HepG2 (cell line): ENCODE data around the gene MPO. TPM values are rescaled to one million over a fixed set of nuclear protein-coding genes. Genes with fewer than 3 reads are reported as not detected.

Source experiments
- ATAC-seq: fragments of 200-7000 bp; cut with Tn5 transposase; 3 replicates; pipeline ENCODE4 v1.9.1; 2020; ENCODE audit warnings: mild to moderate bottlenecking, moderate library complexity
- BruUV-seq: library from RNA; stranded (reverse); fragments of 400-500 nt; replicated peaks from 2 replicates; lab custom pipeline; 2021; lab: Mats Ljungman, UMichigan
- CTCF ChIA-PET: fragments of 300-600 bp; formaldehyde crosslinking; extraction: SDS; loops from one replicate; lab custom pipeline; 2021; ENCODE audit warnings: low total read pairs, inconsistent platforms, low intra/inter-chr PET ratio; lab: Yijun Ruan, JAX
- POLR2A ChIA-PET: fragments of 350-600 bp; sonication (Branson Sonifier 250); formaldehyde crosslinking; loops from one replicate; lab custom pipeline; 2020; ENCODE audit warnings: antibody characterized with exemption, inconsistent platforms; lab: Yijun Ruan, JAX
- DNase-seq: peaks from one replicate; pipeline ENCODE4 v3.0.0-alpha.2; 2015; ENCODE audit warnings: low spot score
- FAIRE-seq: peaks from 3 replicates; lab custom pipeline; 2011; peaks lifted over from hg19 to GRCh38; lab: Jason Lieb, UNC
- H2AFZ ChIP-seq: one replicate; pipeline ENCODE4 v1.6.1; 2011; ENCODE audit warnings: low read length, inconsistent platforms
- H3K27ac ChIP-seq: fragments of 300-600 bp; 3 replicates; pipeline ENCODE4 v1.8.0; 2011; ENCODE audit warnings: mixed run types, mild to moderate bottlenecking, mixed read lengths, low read length, inconsistent platforms; ENCODE audit not compliant: insufficient read depth; ENCODE audit errors: extremely low read length
- H3K27me3 ChIP-seq, 2 experiments: fragments of 200-600 bp in 1 of 2; 2 replicates in 1 of 2; 3 replicates in 1 of 2; pipeline versions ENCODE4 v1.6.0 to v1.8.0; 2011; ENCODE audit warnings: low read length in 2 of 2, mild to moderate bottlenecking in 2 of 2, moderate library complexity in 2 of 2, inconsistent platforms in 1 of 2; ENCODE audit not compliant: insufficient read depth in 2 of 2, control insufficient read depth in 1 of 2
- H3K36me3 ChIP-seq, 2 experiments: fragments of 200-600 bp in 1 of 2; replicated peaks in 1 of 2; 2 replicates in 1 of 2; 3 replicates in 1 of 2; pipeline versions ENCODE4 v1.5.1 to v1.8.0; 2011; ENCODE audit warnings: low read length in 2 of 2, inconsistent platforms in 1 of 2; ENCODE audit not compliant: insufficient read depth in 2 of 2, control insufficient read depth in 1 of 2
- H3K4me1 ChIP-seq: 2 replicates; pipeline ENCODE4 v1.5.1; 2012; ENCODE audit warnings: low read length, inconsistent platforms; ENCODE audit not compliant: insufficient read depth
- H3K4me2 ChIP-seq: 2 replicates; pipeline ENCODE4 v1.6.0; 2011; ENCODE audit warnings: low read depth, low read length, inconsistent platforms
- H3K4me3 ChIP-seq, 3 experiments: fragments of 200-600 bp in 1 of 3; sonication (generic), shearing (Covaris generic) in 1 of 3; replicated peaks in 1 of 3; 2 replicates each; pipeline ENCODE4 v1.5.1; 2011 to 2016; ENCODE audit warnings: low read length in 3 of 3, inconsistent platforms in 2 of 3, low read depth in 2 of 3, mild to moderate bottlenecking in 2 of 3, control low read depth in 1 of 3, mixed read lengths in 1 of 3; ENCODE audit not compliant: insufficient read depth in 1 of 3
- H3K79me2 ChIP-seq: one replicate; pipeline ENCODE4 v1.6.1; 2011; ENCODE audit warnings: low read length, inconsistent platforms; ENCODE audit not compliant: insufficient read depth
- H3K9ac ChIP-seq: 2 replicates; pipeline ENCODE4 v1.6.0; 2011; ENCODE audit warnings: mild to moderate bottlenecking, low read depth, low read length, inconsistent platforms; ENCODE audit not compliant: insufficient read depth
- H3K9me3 ChIP-seq: 2 replicates; pipeline ENCODE4 v1.5.1; 2012; ENCODE audit warnings: mild to moderate bottlenecking, low read length
- H4K20me1 ChIP-seq: 2 replicates; pipeline ENCODE4 v1.6.0; 2011; ENCODE audit warnings: inconsistent platforms, mild to moderate bottlenecking, low read length, moderate library complexity; ENCODE audit not compliant: insufficient read depth
- CBX2 ChIP-seq, 2 experiments: fragments of 200-600 bp in 1 of 2; sonication (generic); formaldehyde crosslinking in 1 of 2; IDR thresholded peaks; 2 replicates each; pipeline versions ENCODE4 v1.7.0 to v1.8.1; 2018 to 2022; ENCODE audit warnings: low read depth in 2 of 2, low read length in 1 of 2, mild to moderate bottlenecking in 1 of 2, missing genetic modification reagents in 1 of 2
- CCAR2 ChIP-seq: fragments of 200-400 bp; formaldehyde crosslinking; optimal IDR thresholded peaks from 2 replicates; pipeline ENCODE3; 2018; ENCODE audit warnings: low read depth, mild to moderate bottlenecking, low read length, moderate library complexity
- FIP1L1 ChIP-seq: fragments of 200-400 bp; formaldehyde crosslinking; IDR thresholded peaks from 2 replicates; pipeline ENCODE4 v1.6.1; 2018; ENCODE audit warnings: low read depth, mild to moderate bottlenecking, low read length, moderate library complexity, borderline replicate concordance; ENCODE audit not compliant: insufficient read depth
- GLMP ChIP-seq: sonication (generic); formaldehyde crosslinking; IDR thresholded peaks from 2 replicates; pipeline ENCODE4 v1.9.0; 2021; ENCODE audit warnings: missing genetic modification reagents, mild to moderate bottlenecking, borderline replicate concordance
- HMGXB4 ChIP-seq, 2 experiments: sonication (generic) in 1 of 2; formaldehyde crosslinking in 1 of 2; IDR thresholded peaks; 2 replicates each; pipeline versions ENCODE4 v1.4.0 to v1.6.1; 2018 to 2020; ENCODE audit warnings: missing genetic modification reagents in 2 of 2, borderline replicate concordance in 1 of 2, low read depth in 1 of 2, mild to moderate bottlenecking in 1 of 2, missing biosample characterization in 1 of 2
- ISL2 ChIP-seq: sonication (generic); formaldehyde crosslinking; IDR thresholded peaks from 2 replicates; pipeline ENCODE4 v1.5.0; 2020; ENCODE audit warnings: missing genetic modification reagents
- JUND ChIP-seq: sonication (generic); formaldehyde crosslinking; IDR thresholded peaks from 2 replicates; pipeline ENCODE4 v1.8.0; 2022; ENCODE audit warnings: mild to moderate bottlenecking, missing genetic modification reagents
- NCOR1 ChIP-seq: fragments of 200-600 bp; sonication (generic); IDR thresholded peaks from 2 replicates; pipeline ENCODE4 v1.7.0; 2017; ENCODE audit warnings: antibody characterized with exemption, low read length, borderline replicate concordance
- NR0B2 ChIP-seq: sonication (generic); formaldehyde crosslinking; IDR thresholded peaks from 2 replicates; pipeline ENCODE4 v1.4.0; 2020; ENCODE audit warnings: mild to moderate bottlenecking, missing genetic modification reagents
- SP140L ChIP-seq: sonication (generic); formaldehyde crosslinking; IDR thresholded peaks from 2 replicates; pipeline ENCODE4 v1.4.0; 2020; ENCODE audit warnings: missing genetic modification reagents, borderline replicate concordance
- ZFP36 ChIP-seq: fragments of 150-350 bp; IDR thresholded peaks from 2 replicates; pipeline ENCODE4 v1.6.1; 2018; ENCODE audit warnings: borderline replicate concordance, low read length, low read depth; ENCODE audit not compliant: partially characterized antibody
- ZFP37 ChIP-seq: sonication (generic); formaldehyde crosslinking; IDR thresholded peaks from 2 replicates; pipeline ENCODE4 v1.4.0; 2020; ENCODE audit warnings: missing genetic modification reagents, borderline replicate concordance
- ZNF274 ChIP-seq: sonication (generic); formaldehyde crosslinking; IDR thresholded peaks from 2 replicates; pipeline ENCODE4 v1.5.1; 2020; ENCODE audit warnings: mild to moderate bottlenecking, missing genetic modification reagents
- ZNF530 ChIP-seq: sonication (generic); formaldehyde crosslinking; IDR thresholded peaks from 2 replicates; pipeline ENCODE4 v1.5.0; 2020; ENCODE audit warnings: low read depth, mild to moderate bottlenecking, missing genetic modification reagents
- ZNF546 ChIP-seq: sonication (generic); formaldehyde crosslinking; conservative IDR thresholded peaks from 2 replicates; pipeline ENCODE4 v1.8.1; 2023; ENCODE audit warnings: mild to moderate bottlenecking, missing genetic modification reagents
- ZNF749 ChIP-seq: sonication (generic); formaldehyde crosslinking; IDR thresholded peaks from 2 replicates; pipeline ENCODE4 v1.8.0; 2022; ENCODE audit warnings: mild to moderate bottlenecking, missing genetic modification reagents, moderate library complexity, borderline replicate concordance
- ZSCAN20 ChIP-seq: sonication (generic); formaldehyde crosslinking; IDR thresholded peaks from 2 replicates; pipeline ENCODE4 v1.4.0; 2020; ENCODE audit warnings: missing genetic modification reagents, mild to moderate bottlenecking, borderline replicate concordance
- ZSCAN30 ChIP-seq: sonication (generic); formaldehyde crosslinking; IDR thresholded peaks from 2 replicates; pipeline ENCODE4 v1.5.0; 2020; ENCODE audit warnings: mild to moderate bottlenecking, missing genetic modification reagents
- WGBS: methylation state at CpG from one replicate; pipeline ENCODE4 v1.1.6; 2017; ENCODE audit warnings: low lambda C conversion rate; 5-methylcytosine and 5-hydroxymethylcytosine counted together
- in situ Hi-C: cut with HindIII; loops from 2 replicates; pipeline ENCODE4 v1.10.0; 2017; ENCODE audit warnings: low pct_unique_long_range_greater_than_20kb; ENCODE audit not compliant: extremely low pct_ligation_motif_present
- intact Hi-C: fragments of 100-400 bp; cut with micrococcal nuclease; formaldehyde crosslinking; loops from one replicate; pipeline ENCODE4 v1.10.0; 2022; ENCODE audit not compliant: unreplicated experiment
- polyA plus RNA-seq, 8 experiments: library from polyadenylated mRNA; depleted of rRNA in 3 of 8; stranded (reverse) in 7 of 8; unstranded in 1 of 8; fragments of >200 nt; fragmentation: Illumina TruSeq in 4 of 8; extraction: Trizol in 4 of 8; gene quantifications; 2 replicates each; pipeline versions ENCODE4 v1.2.1 to v1.2.3, GENCODE V29; 2011 to 2016; ENCODE audit warnings: low read depth in 4 of 8, missing spikeins in 1 of 8, mixed read lengths in 1 of 8; ENCODE audit not compliant: insufficient read depth in 1 of 8
- total RNA-seq, 5 experiments: library from RNA; depleted of rRNA; stranded (reverse); fragments of >200 nt; fragmentation: Illumina TruSeq; extraction: Trizol; gene quantifications; 2 replicates each; pipeline ENCODE4 v1.2.3, GENCODE V29; 2016; ENCODE audit warnings: low read depth in 1 of 5

MPO gene
- total and polyA plus RNA-seq, 2 of the 13 experiments (the other 11 are each of a cell fraction or from before 2014, with no cell fraction given), result not detected

- Histone ChIP-seq H3K36me3 (no peaks in the 10 kb centered on the region), H3K79me2 (no peaks in the 10 kb centered on the region), H3K9me3 (no peaks in the 10 kb centered on the region), H4K20me1 (no peaks in the 10 kb centered on the region), H2AFZ (no peak overlapping the region), H3K27ac (no peak overlapping the region), H3K4me2 (no peak overlapping the region), H3K9ac (no peak overlapping the region), H3K4me1 (no peaks in the 10 kb centered on the region), H3K27me3 (peaks cover 1 to 50% of the 10 kb centered on the region in 2 experiments), H3K4me3 (no peak overlapping the region)
- FAIRE-seq (no peak), ATAC-seq (no peak), DNase-seq (no peak)
- ChIA-PET CTCF (no interaction called here), POLR2A (no interaction called here)
- BruUV-seq, result no TSS peak
- intact Hi-C loops (no loop called here), in situ Hi-C loops (no loop called here)
- WGBS, result 3% methylated on average over 3 of the region's 3 CpGs
- TF ChIP-seq SP140L (CRISPR knock-in tag), result no peak
- no peak for TF ChIP-seq ZNF274
- no peak for TF ChIP-seq GLMP (CRISPR knock-in tag)
- no peak for TF ChIP-seq CBX2 (IDR thresholded peaks at IDR 0.05; ENCODE audit: low read depth, low read length)
- TF ChIP-seq CBX2 (CRISPR knock-in tag; IDR thresholded peaks at IDR 0.05; ENCODE audit: low read depth), result no peak
- TF ChIP-seq CCAR2, result no peak
- no peak for TF ChIP-seq NCOR1
- no peak for TF ChIP-seq ZNF546 (CRISPR knock-in tag)
- TF ChIP-seq ZSCAN20 (CRISPR knock-in tag), result no peak
- TF ChIP-seq ZFP37, result no peak
- no peak for TF ChIP-seq FIP1L1
- no peak for TF ChIP-seq ISL2 (CRISPR knock-in tag)
- no peak for TF ChIP-seq ZSCAN30 (CRISPR knock-in tag)
- TF ChIP-seq ZNF749 (CRISPR knock-in tag), result no peak
- TF ChIP-seq JUND (CRISPR knock-in tag), result no peak
- no peak for TF ChIP-seq NR0B2 (CRISPR knock-in tag)
- TF ChIP-seq ZNF530 (CRISPR knock-in tag), result no peak
- TF ChIP-seq ZFP36, result no peak
- TF ChIP-seq HMGXB4 (CRISPR knock-in tag; IDR thresholded peaks at IDR 0.05; ENCODE audit: borderline replicate concordance in 1 of 2, low read depth in 1 of 2), result no peak
These were observed 46.2 kb downstream of the MPO start for GRCh38 chr17:58234512-58234911.
